ENCODE data around the gene DUSP19.
"Not testable (repeated sequence)": the region's sequence is repeated elsewhere in the genome, so short reads cannot be mapped to it uniquely, and the experiment has no call there.

DUSP19 gene, protein sequence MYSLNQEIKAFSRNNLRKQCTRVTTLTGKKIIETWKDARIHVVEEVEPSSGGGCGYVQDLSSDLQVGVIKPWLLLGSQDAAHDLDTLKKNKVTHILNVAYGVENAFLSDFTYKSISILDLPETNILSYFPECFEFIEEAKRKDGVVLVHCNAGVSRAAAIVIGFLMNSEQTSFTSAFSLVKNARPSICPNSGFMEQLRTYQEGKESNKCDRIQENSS

DNA sequence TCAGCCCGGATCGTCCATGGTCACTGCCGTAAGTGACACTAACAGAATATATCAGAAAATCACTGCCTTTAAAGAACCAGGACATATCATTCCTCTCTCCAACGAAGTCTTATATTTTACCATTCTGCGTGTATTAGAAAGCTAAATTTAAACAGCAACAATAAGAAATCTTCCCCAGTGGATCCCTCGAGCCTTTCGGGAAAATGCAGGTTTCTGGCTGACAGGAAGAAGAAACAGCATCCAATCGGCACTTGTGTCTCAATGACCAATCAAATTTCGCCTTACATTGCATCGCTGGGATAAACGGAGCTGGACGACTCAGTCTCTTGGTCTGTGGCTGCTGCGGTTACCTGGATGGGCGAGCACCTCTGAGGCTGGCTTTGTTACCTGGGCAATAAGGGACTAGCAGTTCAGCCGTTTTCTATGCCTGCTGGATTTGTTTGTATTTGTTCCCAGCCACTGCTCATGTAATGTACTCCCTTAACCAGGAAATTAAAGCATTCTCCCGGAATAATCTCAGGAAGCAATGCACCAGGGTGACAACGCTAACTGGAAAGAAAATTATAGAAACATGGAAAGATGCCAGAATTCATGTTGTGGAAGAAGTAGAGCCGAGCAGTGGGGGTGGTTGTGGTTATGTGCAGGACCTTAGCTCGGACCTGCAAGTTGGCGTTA is at the start of gene DUSP19:
Gene DUSP19, plus strand, starts transcription at position 284 of the 675 bp plus-strand sequence. Its CDS starts 187 bp downstream, at position 471.
- DNase-seq = peak; percentile 66

- no peak for DNase-seq
Measured at GRCh38 chr2:183029219-183029618, 49.3 kb upstream of the DUSP19 start.

DNA sequence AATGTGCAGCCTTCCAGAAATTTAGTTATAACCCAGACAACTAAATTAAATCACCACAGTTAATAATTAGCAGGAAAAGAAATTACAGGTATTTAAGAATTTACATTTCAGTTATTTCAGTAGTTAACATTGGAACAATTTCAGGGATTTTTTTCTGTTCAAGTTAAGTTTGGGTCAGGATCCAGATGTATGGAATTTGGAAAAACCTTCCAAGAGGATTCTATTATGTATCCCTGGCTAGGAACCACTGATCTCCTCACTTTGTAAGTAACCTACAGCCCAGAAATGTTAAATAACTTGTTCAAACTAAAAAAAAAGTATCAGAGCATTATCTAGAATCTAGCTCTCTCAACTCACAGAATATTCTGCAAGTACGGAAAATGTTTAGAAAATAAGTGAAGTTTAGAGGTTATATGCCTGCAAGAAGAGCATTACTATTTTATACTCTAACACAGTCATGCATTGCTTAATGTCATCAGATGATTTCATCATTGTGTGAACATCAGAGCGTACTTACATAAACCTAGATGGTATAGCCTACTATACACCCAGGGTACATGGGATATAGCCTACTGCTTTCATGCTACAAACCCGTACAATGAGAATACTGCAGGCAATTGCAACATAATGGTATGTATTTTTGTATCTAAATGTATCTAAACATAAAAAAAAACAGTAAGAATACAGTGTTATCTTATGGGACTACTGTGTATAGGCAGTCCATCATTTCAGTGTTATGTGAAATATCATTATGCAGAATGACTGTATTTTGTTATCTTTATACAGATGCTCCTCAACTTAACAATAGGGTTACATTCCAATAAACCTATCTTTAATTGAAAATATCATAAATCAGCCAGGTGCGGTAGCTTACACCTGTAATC is 46.4 kb upstream of the DUSP19 start:
- DNase-seq = no peak

- no peak for DNase-seq
Measured at GRCh38 chr2:183033951-183034350, 44.6 kb upstream of the DUSP19 start.

DNA sequence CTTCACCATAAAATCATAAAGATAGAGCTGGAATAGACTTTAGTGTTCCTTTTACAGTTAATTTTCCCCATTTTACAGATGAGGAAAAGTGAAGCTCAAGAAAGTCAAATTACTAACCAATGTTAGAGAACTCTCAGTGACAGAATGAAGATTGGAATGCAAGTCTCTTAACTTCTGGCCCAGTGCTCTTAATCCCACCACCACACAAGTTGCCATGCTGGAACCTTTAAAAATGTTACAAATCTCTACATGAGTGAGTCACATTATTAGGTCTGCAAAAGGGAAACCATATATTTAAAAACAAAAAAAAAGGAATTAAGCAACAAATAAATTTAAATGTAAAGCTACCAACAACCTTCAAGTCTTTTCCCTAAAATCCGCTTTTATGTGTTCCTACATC is 43.7 kb upstream of the DUSP19 start:
- no peak for DNase-seq

DNA sequence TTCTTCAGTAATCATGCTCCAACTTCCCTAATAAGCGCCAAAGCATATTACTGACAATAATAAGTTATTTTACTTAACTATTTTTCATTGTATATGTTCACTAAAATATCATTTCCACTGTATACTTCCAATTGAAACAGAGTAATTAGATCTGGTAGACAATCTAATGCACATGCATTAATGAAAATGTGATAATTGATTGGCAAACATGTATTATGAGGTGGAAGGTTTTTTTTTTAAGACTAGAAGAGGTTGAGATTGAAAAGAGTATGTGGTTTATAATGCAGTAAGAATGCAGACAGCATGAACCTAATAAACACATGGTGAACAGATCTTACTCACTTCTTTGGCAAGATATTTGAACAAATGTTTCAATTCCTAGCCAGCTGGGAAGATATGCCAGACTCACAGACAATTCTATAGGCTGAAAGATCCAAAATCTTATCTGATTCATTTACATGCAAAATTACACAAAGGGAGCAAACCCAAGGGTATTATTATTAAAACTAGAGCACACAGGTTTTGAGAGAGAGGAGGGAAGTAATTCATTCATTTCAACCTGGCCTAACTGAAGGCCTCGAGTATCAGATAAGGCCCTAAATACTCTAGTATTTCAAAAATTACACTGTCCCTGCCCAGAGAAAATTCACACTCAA is 43.1 kb upstream of the DUSP19 start:
- no peak for DNase-seq

GRCh38 chr2:183035954-183036669 is 42.4 kb upstream of the DUSP19 start:
- no peak for DNase-seq

GRCh38 chr2:183037074-183037552 is 41.4 kb upstream of the DUSP19 start:
- no peak for DNase-seq

DNA sequence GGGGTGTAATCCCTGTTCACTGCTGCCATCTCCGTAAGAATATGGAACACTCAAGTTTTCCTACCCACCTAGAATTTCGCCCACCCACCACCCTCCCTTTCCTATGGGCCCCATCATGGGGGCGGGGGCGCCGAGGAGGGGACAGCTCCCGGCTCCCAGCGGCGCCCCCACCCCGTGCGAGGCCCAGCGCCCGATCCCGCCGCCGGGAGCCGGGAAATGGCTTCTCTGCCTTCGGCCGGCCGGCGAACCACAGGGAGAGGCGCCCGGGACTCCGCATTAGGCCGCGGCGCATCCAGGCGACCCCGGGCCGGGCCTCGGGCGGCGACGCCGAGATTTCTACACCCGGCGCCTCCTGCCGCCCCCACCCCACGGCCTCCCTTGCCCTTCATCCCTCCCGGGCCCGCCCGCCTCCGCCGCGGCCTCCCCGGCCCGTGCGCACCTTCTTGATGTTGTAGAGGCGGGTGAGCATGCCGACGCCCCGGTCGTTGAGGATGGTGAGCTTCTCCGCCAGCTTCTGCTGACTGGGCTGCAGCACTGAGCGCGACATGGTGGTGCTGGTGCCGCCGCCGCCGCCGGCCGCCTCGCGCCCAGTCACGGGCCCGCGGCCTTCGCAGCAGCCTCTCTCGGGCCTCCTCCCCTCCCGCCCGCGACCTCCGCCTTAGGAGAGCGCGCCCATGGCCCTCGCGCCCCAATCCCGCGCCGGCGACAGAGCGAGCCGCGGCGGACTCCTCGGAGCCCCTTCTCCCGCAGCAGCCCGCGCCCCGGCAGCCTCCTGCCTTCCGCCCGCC is 40.8 kb upstream of the DUSP19 start:
- DNase-seq = peak; percentile 45

DNA sequence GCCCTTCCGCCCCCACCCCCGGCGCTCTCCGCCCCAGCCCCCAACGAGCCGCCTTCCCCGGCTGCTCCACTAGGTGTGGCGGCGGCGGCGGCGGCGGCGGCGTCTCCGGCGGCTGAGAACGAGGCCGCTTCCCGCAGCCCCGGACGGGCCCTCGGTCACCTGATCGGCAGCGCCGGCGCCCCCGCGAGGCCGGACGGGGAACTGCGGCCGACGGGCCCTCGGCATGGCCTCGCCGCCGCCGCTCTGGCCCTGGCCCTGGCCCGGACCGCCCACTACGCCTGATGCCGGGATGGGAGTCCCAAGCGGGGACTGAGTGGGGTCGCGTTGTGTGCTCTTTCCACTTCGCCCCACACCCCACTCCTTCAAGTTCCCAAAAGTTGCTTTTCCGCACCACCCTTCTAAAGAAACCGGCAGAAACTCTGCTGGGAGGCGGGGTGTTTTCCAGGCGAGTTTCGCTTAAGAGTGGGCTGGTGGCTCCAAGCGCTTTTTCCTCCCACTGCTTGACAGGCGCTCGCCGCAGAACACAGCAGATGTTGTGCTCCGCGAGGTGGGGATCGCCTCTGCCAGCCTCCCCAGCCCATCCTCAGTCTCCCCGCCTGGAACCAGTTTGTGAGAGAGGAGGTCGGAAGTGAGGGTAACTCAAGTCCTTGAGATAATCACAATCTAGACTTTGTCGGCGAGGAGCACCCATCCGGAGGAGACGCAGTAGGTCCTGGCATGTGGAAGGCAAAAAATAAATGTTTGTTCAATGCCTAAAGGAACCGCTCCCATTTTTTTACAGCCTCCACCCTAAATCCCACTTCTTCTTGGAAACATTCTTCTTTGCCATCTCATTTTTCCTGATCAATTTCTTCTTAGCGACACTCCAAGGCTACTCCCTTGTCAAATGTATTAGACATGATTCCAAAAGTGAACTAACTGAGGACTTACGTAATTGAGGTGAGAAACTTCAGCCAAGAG is 39.9 kb upstream of the DUSP19 start, which contains the start of gene NCKAP1:
Gene NCKAP1, minus strand, starts transcription at position 117 of the 960 bp plus-strand sequence. CDS start 358 bp downstream, outside the sequence.
- DNase-seq = peak; percentile 74

DNA sequence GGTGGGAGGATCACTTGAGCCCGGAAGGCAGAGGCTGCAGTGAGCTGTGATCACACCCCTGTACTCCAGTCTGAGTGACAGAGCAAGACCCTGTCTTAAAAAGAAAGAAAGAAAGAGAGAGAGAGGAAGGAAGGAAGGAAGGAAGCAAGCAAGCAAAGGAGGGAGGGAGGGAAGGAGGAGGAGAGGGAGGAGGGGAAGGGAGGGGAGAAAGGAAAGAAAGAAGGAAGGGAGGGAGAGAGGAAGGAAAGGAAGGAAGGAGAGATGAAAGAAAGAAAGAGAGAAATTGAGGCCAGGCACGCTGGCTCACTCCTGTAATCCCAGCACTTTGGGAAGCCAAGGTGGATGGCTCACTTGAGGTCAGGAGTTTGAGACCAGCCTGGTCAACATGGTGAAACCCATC is 37.9 kb upstream of the DUSP19 start:
- no peak for DNase-seq

DNA sequence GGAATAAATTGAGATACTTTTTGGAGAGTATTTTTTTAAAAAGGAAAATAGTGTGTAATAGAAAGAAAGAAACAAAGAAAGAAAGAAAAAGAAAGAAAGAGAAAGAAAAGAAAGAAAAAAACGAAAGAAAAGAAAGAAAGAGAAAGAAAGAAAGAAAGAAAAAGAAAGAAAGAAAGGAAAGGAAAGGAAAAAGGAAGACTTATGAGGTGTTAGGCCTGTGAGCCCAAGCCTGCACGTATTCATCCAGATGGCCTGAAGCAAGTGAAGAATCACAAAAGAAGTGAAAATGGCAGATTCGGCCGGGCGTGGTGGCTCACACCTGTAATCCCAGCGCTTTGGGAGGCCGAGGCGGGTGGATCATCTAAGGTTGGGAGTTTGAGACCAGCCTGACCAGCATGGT is 35.0 kb upstream of the DUSP19 start:
- not testable (repeated sequence) for DNase-seq

GRCh38 chr2:183047486-183048125 is 30.9 kb upstream of the DUSP19 start:
- DNase-seq = not testable (repeated sequence)

DNA sequence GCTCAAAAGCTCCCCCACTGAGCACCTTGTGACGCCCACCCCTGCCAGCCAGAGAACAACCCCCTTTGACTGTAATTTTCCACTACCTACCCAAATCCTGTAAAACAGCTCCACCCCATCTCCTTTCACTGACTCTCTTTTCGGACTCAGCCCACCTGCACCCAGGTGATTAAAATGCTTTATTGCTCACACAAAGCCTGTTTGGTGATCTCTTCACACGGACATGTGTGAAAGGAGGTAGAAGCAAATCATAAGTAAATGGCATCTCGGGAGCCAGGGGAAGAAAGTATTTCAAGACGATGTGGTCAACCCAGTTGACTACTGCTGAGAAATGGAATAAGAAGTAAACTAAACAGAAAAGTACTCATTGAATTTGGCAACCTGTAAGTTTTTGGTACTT is 29.1 kb upstream of the DUSP19 start:
- DNase-seq = no peak

DNA sequence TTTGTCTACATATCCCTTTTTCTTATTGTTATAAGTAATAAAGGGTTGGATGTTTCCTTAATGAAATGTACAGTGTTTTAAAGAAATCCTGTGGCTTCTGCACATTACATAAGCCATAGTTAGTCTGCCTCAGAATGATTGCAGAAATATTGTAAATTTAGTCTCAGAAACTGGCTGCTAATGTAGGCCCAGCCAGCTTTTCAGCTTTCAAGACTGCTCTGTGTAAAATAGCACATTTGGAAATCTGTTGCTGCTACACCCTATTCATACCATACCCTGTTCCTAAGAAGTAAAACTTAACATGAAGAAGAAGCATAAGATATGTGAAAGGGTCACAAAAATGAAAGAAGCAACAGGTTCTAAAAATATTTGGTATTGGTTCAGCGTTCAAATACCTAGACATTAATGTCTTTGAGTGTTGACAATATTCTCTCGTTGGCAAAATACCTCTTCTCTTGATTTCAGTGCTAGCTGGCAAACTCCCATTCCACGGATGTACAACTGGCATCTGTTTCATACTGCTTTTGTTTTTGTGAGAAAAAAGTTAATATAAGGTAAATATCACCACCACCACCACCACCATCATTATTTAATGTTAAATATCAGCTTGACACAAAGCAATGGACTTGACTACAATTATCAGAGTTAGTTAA is 21.1 kb upstream of the DUSP19 start:
- no peak for DNase-seq

DNA sequence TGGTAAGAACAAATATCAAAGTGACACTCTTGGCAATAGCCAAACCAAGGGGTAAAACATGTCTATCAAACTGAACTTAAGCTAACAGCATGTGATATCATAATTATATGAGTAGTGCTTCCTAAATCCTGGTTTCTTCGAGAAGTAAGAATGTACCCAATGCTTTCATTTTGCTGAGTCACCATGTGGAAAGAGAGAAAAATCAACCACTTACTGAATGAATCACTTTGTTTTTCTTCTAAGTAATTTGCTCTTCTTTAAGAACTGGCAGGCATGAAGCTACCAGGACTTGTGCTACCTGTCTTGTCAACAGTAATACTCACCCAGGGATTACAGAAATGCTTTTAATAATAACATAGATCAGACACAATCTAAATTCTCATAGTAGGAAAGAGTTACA is 19.0 kb upstream of the DUSP19 start:
- no peak for DNase-seq

GRCh38 chr2:183060571-183061231 is 17.8 kb upstream of the DUSP19 start:
- no peak for DNase-seq

DNA sequence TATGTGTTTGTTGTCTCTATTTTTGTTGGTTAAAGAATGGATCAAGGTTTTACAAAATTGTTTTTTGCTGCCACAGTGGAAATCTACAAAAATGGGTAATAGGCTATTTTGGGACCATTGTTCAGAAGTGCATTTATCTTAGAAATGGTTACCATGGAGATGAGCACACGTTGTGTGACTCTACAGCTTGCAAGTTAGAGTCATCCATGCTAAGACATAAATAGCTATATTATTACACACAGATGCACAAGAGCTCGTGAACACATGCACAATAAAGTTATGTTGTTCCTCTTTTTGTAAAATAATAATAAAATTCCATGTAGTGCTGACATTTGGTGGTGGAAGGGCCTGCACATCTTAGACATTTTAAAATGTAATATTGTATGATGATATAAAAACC is 15.5 kb upstream of the DUSP19 start:
- no peak for DNase-seq
